Ovary (tissue), 3 donors: ENCODE data around the gene GPR183.

Experiments
- EP300 ChIP-seq: sonication (generic); formaldehyde crosslinking; IDR thresholded peaks from one replicate; pipeline ENCODE4 v1.6.1; 2017; ENCODE audit warnings: antibody characterized with exemption
- POLR2A ChIP-seq: fragments of 450-650 bp; IDR thresholded peaks from one replicate; pipeline ENCODE4 v1.6.1; 2017; ENCODE audit warnings: antibody characterized with exemption, mild to moderate bottlenecking, moderate library complexity
- TF ChIP-seq, protein P1 (sequence below), 3 donors: fragments of 450-650 bp in 2 of 3; fragments of 200-600 bp in 1 of 3; IDR thresholded peaks; one replicate each; pipeline versions ENCODE4 v1.5.1 to v1.8.0; 2016 to 2022; ENCODE audit warnings: antibody characterized with exemption in 3 of 3, mild to moderate bottlenecking in 1 of 3
- donor health status: DM: no; HTN: no; CAD: no.

DNA sequence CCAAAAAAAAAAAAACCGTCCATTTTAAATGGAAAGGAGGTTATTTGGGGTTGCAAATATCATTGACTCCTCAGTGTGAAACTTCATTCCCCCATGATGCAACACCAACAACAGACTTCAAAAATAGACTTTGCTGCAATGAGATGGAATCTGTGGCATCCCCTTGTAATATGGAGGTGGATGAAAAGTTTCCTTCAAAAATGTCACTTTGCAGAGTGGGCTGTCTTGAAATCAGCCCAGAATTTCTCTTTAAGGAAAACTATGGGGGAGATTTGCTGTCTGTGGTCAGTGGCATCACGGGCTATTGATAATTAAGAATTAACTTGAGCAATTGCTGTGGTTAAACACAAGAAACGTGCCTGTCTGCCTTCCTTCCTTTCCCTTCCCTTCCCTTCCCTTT, 50.5 kb downstream of the GPR183 start:
- TF ChIP-seq, protein P1, sequence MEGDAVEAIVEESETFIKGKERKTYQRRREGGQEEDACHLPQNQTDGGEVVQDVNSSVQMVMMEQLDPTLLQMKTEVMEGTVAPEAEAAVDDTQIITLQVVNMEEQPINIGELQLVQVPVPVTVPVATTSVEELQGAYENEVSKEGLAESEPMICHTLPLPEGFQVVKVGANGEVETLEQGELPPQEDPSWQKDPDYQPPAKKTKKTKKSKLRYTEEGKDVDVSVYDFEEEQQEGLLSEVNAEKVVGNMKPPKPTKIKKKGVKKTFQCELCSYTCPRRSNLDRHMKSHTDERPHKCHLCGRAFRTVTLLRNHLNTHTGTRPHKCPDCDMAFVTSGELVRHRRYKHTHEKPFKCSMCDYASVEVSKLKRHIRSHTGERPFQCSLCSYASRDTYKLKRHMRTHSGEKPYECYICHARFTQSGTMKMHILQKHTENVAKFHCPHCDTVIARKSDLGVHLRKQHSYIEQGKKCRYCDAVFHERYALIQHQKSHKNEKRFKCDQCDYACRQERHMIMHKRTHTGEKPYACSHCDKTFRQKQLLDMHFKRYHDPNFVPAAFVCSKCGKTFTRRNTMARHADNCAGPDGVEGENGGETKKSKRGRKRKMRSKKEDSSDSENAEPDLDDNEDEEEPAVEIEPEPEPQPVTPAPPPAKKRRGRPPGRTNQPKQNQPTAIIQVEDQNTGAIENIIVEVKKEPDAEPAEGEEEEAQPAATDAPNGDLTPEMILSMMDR (IDR thresholded peaks at IDR 0.05) = no peak
- TF ChIP-seq POLR2A (no peak), EP300 (no peak)
